Astrocyte (in vitro differentiated cells and primary cell): ENCODE data around the gene ACP4. TPM values are rescaled to one million over a fixed set of nuclear protein-coding genes. Genes with fewer than 3 reads are reported as not detected.

Source experiments
- DNase-seq: peaks from one replicate; pipeline ENCODE4 v3.0.0-alpha.2; 2010; ENCODE audit warnings: low read depth
- FAIRE-seq: peaks from 2 replicates; lab custom pipeline; 2011; peaks lifted over from hg19 to GRCh38; lab: Jason Lieb, UNC
- H2AFZ ChIP-seq: 2 replicates; pipeline ENCODE4 v1.6.0; 2012; ENCODE audit warnings: low read depth, low read length, inconsistent platforms
- H3K27ac ChIP-seq: 2 replicates; pipeline ENCODE4 v1.5.1; 2011; ENCODE audit warnings: low read depth, low read length, inconsistent platforms
- H3K27me3 ChIP-seq: 2 replicates; pipeline ENCODE4 v1.6.0; 2011; ENCODE audit warnings: low read length, inconsistent platforms; ENCODE audit not compliant: insufficient read depth
- H3K36me3 ChIP-seq: 2 replicates; pipeline ENCODE4 v1.5.1; 2011; ENCODE audit warnings: low read length, inconsistent platforms; ENCODE audit not compliant: insufficient read depth
- H3K4me1 ChIP-seq: 2 replicates; pipeline ENCODE4 v1.5.1; 2011; ENCODE audit warnings: low read length, inconsistent platforms; ENCODE audit not compliant: insufficient read depth
- H3K4me2 ChIP-seq: 2 replicates; pipeline ENCODE4 v1.6.0; 2012; ENCODE audit warnings: low read length, inconsistent platforms
- H3K4me3 ChIP-seq: 2 replicates; pipeline ENCODE4 v1.5.1; 2011; ENCODE audit warnings: low read depth, mild to moderate bottlenecking, low read length, inconsistent platforms; ENCODE audit not compliant: insufficient read depth
- H3K79me2 ChIP-seq: 2 replicates; pipeline ENCODE4 v1.6.0; 2012; ENCODE audit warnings: mild to moderate bottlenecking, low read length, inconsistent platforms; ENCODE audit not compliant: insufficient read depth
- H3K9ac ChIP-seq: 2 replicates; pipeline ENCODE4 v1.6.0; 2012; ENCODE audit warnings: mild to moderate bottlenecking, low read length, inconsistent platforms
- H3K9me3 ChIP-seq: 2 replicates; pipeline ENCODE4 v1.5.1; 2012; ENCODE audit warnings: low read depth, mild to moderate bottlenecking, low read length, inconsistent platforms; ENCODE audit not compliant: insufficient read depth
- H4K20me1 ChIP-seq: 2 replicates; pipeline ENCODE4 v1.6.0; 2012; ENCODE audit warnings: low read length, inconsistent platforms; ENCODE audit not compliant: insufficient read depth
- H3K27ac Mint-ChIP-seq: one replicate; pipeline ENCODE4 v1.8.0; 2021; ENCODE audit warnings: mild to moderate bottlenecking, mixed read lengths; ENCODE audit not compliant: unreplicated experiment
- H3K27me3 Mint-ChIP-seq: one replicate; pipeline ENCODE4 v1.8.0; 2021; ENCODE audit warnings: low read depth, mixed read lengths; ENCODE audit not compliant: unreplicated experiment
- H3K36me3 Mint-ChIP-seq: one replicate; pipeline ENCODE4 v1.8.0; 2021; ENCODE audit warnings: low read depth, mixed read lengths; ENCODE audit not compliant: unreplicated experiment
- H3K4me1 Mint-ChIP-seq: one replicate; pipeline ENCODE4 v1.8.0; 2021; ENCODE audit warnings: low read depth, mixed read lengths; ENCODE audit not compliant: unreplicated experiment
- H3K4me3 Mint-ChIP-seq: one replicate; pipeline ENCODE4 v1.8.0; 2021; ENCODE audit warnings: mild to moderate bottlenecking, moderate library complexity, mixed read lengths; ENCODE audit not compliant: unreplicated experiment
- H3K9me3 Mint-ChIP-seq: one replicate; pipeline ENCODE4 v1.8.0; 2021; ENCODE audit warnings: mild to moderate bottlenecking, mixed read lengths; ENCODE audit not compliant: unreplicated experiment
- EZH2 ChIP-seq: IDR thresholded peaks from 2 replicates; pipeline ENCODE4 v1.6.1; 2012; ENCODE audit warnings: mild to moderate bottlenecking, low read length, inconsistent platforms; ENCODE audit not compliant: insufficient read depth
- total RNA-seq: library from RNA; stranded (reverse); gene quantifications from 2 replicates; pipeline ENCODE4 v1.2.1, GENCODE V29; 2021
- TF ChIP-seq, protein P1 (sequence below): IDR thresholded peaks from 2 replicates; pipeline ENCODE4 v1.5.1; 2011; ENCODE audit warnings: low read depth, mild to moderate bottlenecking, inconsistent platforms, low read length, moderate library complexity; ENCODE audit not compliant: insufficient read depth

The ACP4 gene
- total RNA-seq, 1 donor from 2014 or later: not detected

DNA sequence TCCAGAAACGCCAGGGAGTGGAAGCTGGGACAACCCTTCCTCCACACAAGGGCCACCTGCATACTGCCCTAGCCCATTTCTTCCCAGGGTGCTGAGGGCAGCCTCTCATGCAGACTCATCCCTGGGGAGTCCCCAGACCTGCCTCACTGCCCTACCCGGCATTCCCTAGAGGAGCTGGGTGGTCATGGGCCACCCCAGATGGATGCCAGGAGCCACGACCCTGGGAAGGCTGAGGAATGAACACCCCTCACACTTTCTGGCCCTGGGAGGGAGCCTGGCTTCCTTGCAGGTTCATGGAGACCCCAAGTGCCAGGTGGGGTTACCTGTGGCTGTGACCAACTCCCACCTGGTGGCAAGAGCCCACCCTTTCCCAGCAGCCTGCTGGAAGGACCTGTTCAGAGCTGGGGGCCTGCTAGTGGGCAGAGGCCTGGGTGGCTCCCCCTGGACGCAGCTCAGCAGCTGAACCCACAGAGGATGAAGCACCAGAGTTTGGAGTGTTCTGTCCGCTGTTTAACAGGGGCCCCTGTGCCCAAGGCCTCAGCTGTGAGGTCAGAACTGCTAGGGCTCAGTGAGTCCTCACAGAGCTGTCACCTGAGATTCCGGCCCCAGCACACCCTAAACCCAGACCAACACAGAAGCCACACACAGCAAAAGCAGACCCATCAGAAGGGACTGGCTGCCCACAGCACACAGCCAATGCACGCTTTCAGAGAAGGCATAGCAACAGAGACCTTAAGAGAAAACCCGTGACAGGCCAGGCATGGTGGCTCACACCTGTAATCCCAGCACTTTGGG, 6.6 kb downstream of the ACP4 start:
- no peak overlapping the region for H2AFZ ChIP-seq
- H3K4me2 ChIP-seq: no peak overlapping the region
- H3K36me3 Mint-ChIP-seq: peaks cover 11% of the 10 kb centered on the region
- no peak overlapping the region for H3K9ac ChIP-seq
- H3K27ac Mint-ChIP-seq: no peak overlapping the region
- peaks cover 63% of the 10 kb centered on the region for H4K20me1 ChIP-seq
- TF ChIP-seq EZH2: no peak
- TF ChIP-seq, protein P1, sequence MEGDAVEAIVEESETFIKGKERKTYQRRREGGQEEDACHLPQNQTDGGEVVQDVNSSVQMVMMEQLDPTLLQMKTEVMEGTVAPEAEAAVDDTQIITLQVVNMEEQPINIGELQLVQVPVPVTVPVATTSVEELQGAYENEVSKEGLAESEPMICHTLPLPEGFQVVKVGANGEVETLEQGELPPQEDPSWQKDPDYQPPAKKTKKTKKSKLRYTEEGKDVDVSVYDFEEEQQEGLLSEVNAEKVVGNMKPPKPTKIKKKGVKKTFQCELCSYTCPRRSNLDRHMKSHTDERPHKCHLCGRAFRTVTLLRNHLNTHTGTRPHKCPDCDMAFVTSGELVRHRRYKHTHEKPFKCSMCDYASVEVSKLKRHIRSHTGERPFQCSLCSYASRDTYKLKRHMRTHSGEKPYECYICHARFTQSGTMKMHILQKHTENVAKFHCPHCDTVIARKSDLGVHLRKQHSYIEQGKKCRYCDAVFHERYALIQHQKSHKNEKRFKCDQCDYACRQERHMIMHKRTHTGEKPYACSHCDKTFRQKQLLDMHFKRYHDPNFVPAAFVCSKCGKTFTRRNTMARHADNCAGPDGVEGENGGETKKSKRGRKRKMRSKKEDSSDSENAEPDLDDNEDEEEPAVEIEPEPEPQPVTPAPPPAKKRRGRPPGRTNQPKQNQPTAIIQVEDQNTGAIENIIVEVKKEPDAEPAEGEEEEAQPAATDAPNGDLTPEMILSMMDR: no peak
- no peak for FAIRE-seq
- H3K9me3 Mint-ChIP-seq: peaks cover 2% of the 10 kb centered on the region
- no peaks in the 10 kb centered on the region for H3K9me3 ChIP-seq
- no peaks in the 10 kb centered on the region for H3K4me1 ChIP-seq
- no peak overlapping the region for H3K4me3 ChIP-seq
- no peak overlapping the region for H3K4me3 Mint-ChIP-seq
- H3K27ac ChIP-seq: no peak overlapping the region
- no peaks in the 10 kb centered on the region for H3K27me3 ChIP-seq
- peaks cover 14% of the 10 kb centered on the region for H3K36me3 ChIP-seq
- DNase-seq: no peak
- peaks cover 34% of the 10 kb centered on the region for H3K79me2 ChIP-seq
- no peaks in the 10 kb centered on the region for H3K27me3 Mint-ChIP-seq
- peaks cover 4% of the 10 kb centered on the region for H3K4me1 Mint-ChIP-seq

DNA sequence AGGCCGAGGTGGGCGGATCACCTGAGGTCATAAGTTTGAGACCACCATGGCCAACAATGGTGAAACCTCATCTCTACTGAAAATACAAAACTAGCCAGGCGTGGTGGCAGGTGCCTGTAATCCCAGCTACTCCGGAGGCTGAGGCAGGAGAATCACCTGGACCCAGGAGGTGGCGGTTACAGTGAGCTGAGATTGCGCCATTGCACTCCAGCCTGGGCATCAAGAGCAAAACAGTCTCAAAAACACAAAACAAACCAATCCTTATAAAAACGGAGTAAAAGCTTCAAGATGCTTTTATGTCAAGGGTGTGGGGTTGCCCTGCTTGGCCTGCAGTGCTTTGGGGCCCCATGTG, 7.2 kb downstream of the ACP4 start:
- Mint-ChIP-seq H3K4me1 (peaks cover 6% of the 10 kb centered on the region), H3K27me3 (no peaks in the 10 kb centered on the region), H3K4me3 (no peak overlapping the region), H3K36me3 (peaks cover 13% of the 10 kb centered on the region), H3K27ac (no peak overlapping the region), H3K9me3 (peaks cover 2% of the 10 kb centered on the region)
- Histone ChIP-seq H3K36me3 (peaks cover 17% of the 10 kb centered on the region), H3K27ac (no peak overlapping the region), H3K4me2 (no peak overlapping the region), H3K9ac (no peak overlapping the region), H3K27me3 (no peaks in the 10 kb centered on the region), H3K4me1 (no peaks in the 10 kb centered on the region), H3K9me3 (no peaks in the 10 kb centered on the region), H4K20me1 (peaks cover 69% of the 10 kb centered on the region), H3K79me2 (peaks cover 40% of the 10 kb centered on the region), H3K4me3 (no peak overlapping the region), H2AFZ (no peak overlapping the region)
- no peak for TF ChIP-seq EZH2
- TF ChIP-seq, protein P1: no peak
- FAIRE-seq: no peak
- no peak for DNase-seq
